ENCODE data around the gene BPIFB4.

BPIFB4 gene

GRCh38 chr20:33148040-33148439 lies 68.6 kb downstream of the BPIFB4 start:
- Histone ChIP-seq H2AFZ (ENCODE audit: low read depth, low read length) (no peak overlapping the region), H3K14ac (ENCODE audit: low read length in 2 of 2) (no peak overlapping the region), H3K23ac (ENCODE audit: low read length in 2 of 2) (no peak overlapping the region), H2BK5ac (ENCODE audit: low read depth, low read length, poor library complexity, severe bottlenecking) (no peak overlapping the region), H4K91ac (ENCODE audit: low read length) (no peak overlapping the region), H3K4me3 (ENCODE audit: insufficient read depth in 1 of 2, low read depth in 1 of 2, low read length in 2 of 2) (no peak overlapping the region), H3K18ac (ENCODE audit: low read depth in 1 of 2, low read length in 2 of 2) (no peak overlapping the region), H3K79me1 (replicated peaks; ENCODE audit: low read length, poor library complexity, severe bottlenecking) (no peaks in the 10 kb centered on the region), H2BK120ac (ENCODE audit: low read depth, low read length) (no peak overlapping the region), H3K4me1 (ENCODE audit: control insufficient read depth, insufficient read depth, low read depth, low read length) (no peaks in the 10 kb centered on the region), H3K9me3 (ENCODE audit: control insufficient read depth, low read length) (peaks cover 1% of the 10 kb centered on the region), H3K9ac (ENCODE audit: low read length) (no peak overlapping the region), H3K4me2 (ENCODE audit: low read length, poor library complexity, severe bottlenecking) (no peak overlapping the region), H3K36me3 (ENCODE audit: control insufficient read depth in 1 of 2, insufficient read depth in 2 of 2, low read depth in 1 of 2, low read length in 2 of 2) (no peaks in the 10 kb centered on the region), H3K4ac (ENCODE audit: low read depth in 1 of 2, low read length in 2 of 2) (no peak overlapping the region), H3K27me3 (ENCODE audit: control insufficient read depth in 1 of 2, insufficient read depth in 1 of 2, low read length in 2 of 2) (peaks cover under 1 to 44% of the 10 kb centered on the region in 2 experiments), H2AK5ac (ENCODE audit: low read length, severe bottlenecking) (no peak overlapping the region), H2BK15ac (ENCODE audit: low read depth, poor library complexity, severe bottlenecking) (no peak overlapping the region), H4K8ac (ENCODE audit: low read length) (no peak overlapping the region), H2BK12ac (ENCODE audit: low read length in 2 of 2) (no peak overlapping the region), H3K27ac (ENCODE audit: low read length, poor library complexity, severe bottlenecking) (no peak overlapping the region)
- no peak for DNase-seq
- WGBS = 73% methylated on average over 4 of the region's 4 CpGs

GRCh38 chr20:33154252-33154651 lies 74.8 kb downstream of the BPIFB4 start:
- Histone ChIP-seq H4K91ac (ENCODE audit: low read length) (no peak overlapping the region), H2AK5ac (ENCODE audit: low read length, severe bottlenecking) (no peak overlapping the region), H3K23ac (ENCODE audit: low read length in 2 of 2) (no peak overlapping the region), H3K4ac (ENCODE audit: low read depth in 1 of 2, low read length in 2 of 2) (no peak overlapping the region), H3K18ac (ENCODE audit: low read depth in 1 of 2, low read length in 2 of 2) (no peak overlapping the region), H2BK12ac (ENCODE audit: low read length in 2 of 2) (no peak overlapping the region), H3K27me3 (ENCODE audit: control insufficient read depth in 1 of 2, insufficient read depth in 1 of 2, low read length in 2 of 2) (peaks cover 8 to 75% of the 10 kb centered on the region in 2 experiments), H3K4me3 (ENCODE audit: insufficient read depth in 1 of 2, low read depth in 1 of 2, low read length in 2 of 2) (no peak overlapping the region), H3K9me3 (ENCODE audit: control insufficient read depth, low read length) (no peaks in the 10 kb centered on the region), H4K8ac (ENCODE audit: low read length) (no peak overlapping the region), H3K79me1 (replicated peaks; ENCODE audit: low read length, poor library complexity, severe bottlenecking) (no peaks in the 10 kb centered on the region), H3K9ac (ENCODE audit: low read length) (no peak overlapping the region), H2AFZ (ENCODE audit: low read depth, low read length) (no peak overlapping the region), H3K36me3 (ENCODE audit: control insufficient read depth in 1 of 2, insufficient read depth in 2 of 2, low read depth in 1 of 2, low read length in 2 of 2) (no peaks in the 10 kb centered on the region), H3K27ac (ENCODE audit: low read length, poor library complexity, severe bottlenecking) (no peak overlapping the region), H2BK15ac (ENCODE audit: low read depth, poor library complexity, severe bottlenecking) (no peak overlapping the region), H3K14ac (ENCODE audit: low read length in 2 of 2) (no peak overlapping the region), H2BK120ac (ENCODE audit: low read depth, low read length) (no peak overlapping the region), H3K4me1 (ENCODE audit: control insufficient read depth, insufficient read depth, low read depth, low read length) (no peaks in the 10 kb centered on the region), H2BK5ac (ENCODE audit: low read depth, low read length, poor library complexity, severe bottlenecking) (no peak overlapping the region), H3K4me2 (ENCODE audit: low read length, poor library complexity, severe bottlenecking) (no peak overlapping the region)
- 85% methylated on average over 6 of the region's 6 CpGs for WGBS
- no peak for DNase-seq

GRCh38 chr20:33158637-33159385 lies 79.4 kb downstream of the BPIFB4 start:
- no peak overlapping the region for H2BK15ac ChIP-seq (ENCODE audit: low read depth, poor library complexity, severe bottlenecking)
- H3K4me3 ChIP-seq (ENCODE audit: insufficient read depth in 1 of 2, low read depth in 1 of 2, low read length in 2 of 2) = no peak overlapping the region
- WGBS = 62% methylated on average over 7 of the region's 9 CpGs
- H2BK5ac ChIP-seq (ENCODE audit: low read depth, low read length, poor library complexity, severe bottlenecking) = no peak overlapping the region
- no peak overlapping the region for H3K4ac ChIP-seq (ENCODE audit: low read depth in 1 of 2, low read length in 2 of 2)
- peaks cover 7 to 73% of the 10 kb centered on the region in 2 experiments for H3K27me3 ChIP-seq (ENCODE audit: control insufficient read depth in 1 of 2, insufficient read depth in 1 of 2, low read length in 2 of 2)
- no peaks in the 10 kb centered on the region for H3K36me3 ChIP-seq (ENCODE audit: control insufficient read depth in 1 of 2, insufficient read depth in 2 of 2, low read depth in 1 of 2, low read length in 2 of 2)
- H3K14ac ChIP-seq (ENCODE audit: low read length in 2 of 2) = no peak overlapping the region
- H2AFZ ChIP-seq (ENCODE audit: low read depth, low read length) = no peak overlapping the region
- H4K91ac ChIP-seq (ENCODE audit: low read length) = no peak overlapping the region
- no peak overlapping the region for H3K4me2 ChIP-seq (ENCODE audit: low read length, poor library complexity, severe bottlenecking)
- no peaks in the 10 kb centered on the region for H3K79me1 ChIP-seq (replicated peaks; ENCODE audit: low read length, poor library complexity, severe bottlenecking)
- H3K23ac ChIP-seq (ENCODE audit: low read length in 2 of 2) = no peak overlapping the region
- no peak overlapping the region for H2AK5ac ChIP-seq (ENCODE audit: low read length, severe bottlenecking)
- no peaks in the 10 kb centered on the region for H3K4me1 ChIP-seq (ENCODE audit: control insufficient read depth, insufficient read depth, low read depth, low read length)
- H3K27ac ChIP-seq (ENCODE audit: low read length, poor library complexity, severe bottlenecking) = no peak overlapping the region
- H2BK12ac ChIP-seq (ENCODE audit: low read length in 2 of 2) = no peak overlapping the region
- no peak overlapping the region for H3K18ac ChIP-seq (ENCODE audit: low read depth in 1 of 2, low read length in 2 of 2)
- no peaks in the 10 kb centered on the region for H3K9me3 ChIP-seq (ENCODE audit: control insufficient read depth, low read length)
- no peak for DNase-seq
- H4K8ac ChIP-seq (ENCODE audit: low read length) = no peak overlapping the region
- no peak overlapping the region for H2BK120ac ChIP-seq (ENCODE audit: low read depth, low read length)
- H3K9ac ChIP-seq (ENCODE audit: low read length) = no peak overlapping the region

- no peak overlapping the region for H2BK12ac ChIP-seq (ENCODE audit: low read length in 2 of 2)
- no peak overlapping the region for H3K14ac ChIP-seq (ENCODE audit: low read length in 2 of 2)
- no peak overlapping the region for H4K91ac ChIP-seq (ENCODE audit: low read length)
- H3K4ac ChIP-seq (ENCODE audit: low read depth in 1 of 2, low read length in 2 of 2) = no peak overlapping the region
- no peak overlapping the region for H4K8ac ChIP-seq (ENCODE audit: low read length)
- H3K27ac ChIP-seq (ENCODE audit: low read length, poor library complexity, severe bottlenecking) = no peak overlapping the region
- H3K4me3 ChIP-seq (ENCODE audit: insufficient read depth in 1 of 2, low read depth in 1 of 2, low read length in 2 of 2) = no peak overlapping the region
- H3K4me1 ChIP-seq (ENCODE audit: control insufficient read depth, insufficient read depth, low read depth, low read length) = no peaks in the 10 kb centered on the region
- no peak overlapping the region for H3K4me2 ChIP-seq (ENCODE audit: low read length, poor library complexity, severe bottlenecking)
- no peak overlapping the region for H2BK5ac ChIP-seq (ENCODE audit: low read depth, low read length, poor library complexity, severe bottlenecking)
- H3K36me3 ChIP-seq (ENCODE audit: control insufficient read depth in 1 of 2, insufficient read depth in 2 of 2, low read depth in 1 of 2, low read length in 2 of 2) = no peaks in the 10 kb centered on the region
- peaks cover 7 to 73% of the 10 kb centered on the region in 2 experiments for H3K27me3 ChIP-seq (ENCODE audit: control insufficient read depth in 1 of 2, insufficient read depth in 1 of 2, low read length in 2 of 2)
- no peak overlapping the region for H2AK5ac ChIP-seq (ENCODE audit: low read length, severe bottlenecking)
- no peak overlapping the region for H3K18ac ChIP-seq (ENCODE audit: low read depth in 1 of 2, low read length in 2 of 2)
- H3K23ac ChIP-seq (ENCODE audit: low read length in 2 of 2) = no peak overlapping the region
- no peak overlapping the region for H2BK15ac ChIP-seq (ENCODE audit: low read depth, poor library complexity, severe bottlenecking)
- H3K9ac ChIP-seq (ENCODE audit: low read length) = no peak overlapping the region
- no peaks in the 10 kb centered on the region for H3K79me1 ChIP-seq (replicated peaks; ENCODE audit: low read length, poor library complexity, severe bottlenecking)
- WGBS = 69% methylated on average over 3 of the region's 3 CpGs
- no peak overlapping the region for H2AFZ ChIP-seq (ENCODE audit: low read depth, low read length)
- H3K9me3 ChIP-seq (ENCODE audit: control insufficient read depth, low read length) = no peaks in the 10 kb centered on the region
- no peak overlapping the region for H2BK120ac ChIP-seq (ENCODE audit: low read depth, low read length)
- DNase-seq = no peak
Observed at GRCh38 chr20:33159713-33160112, 80.3 kb downstream of the BPIFB4 start.

Measured in mesenchymal stem cell (in vitro differentiated cells and primary cell).